H7 (cell line): ENCODE results near the gene TMEM106C. TPM values are rescaled to one million over a fixed set of nuclear protein-coding genes. Genes with fewer than 3 reads are reported as not detected.

Source experiments
- DNase-seq: peaks from one replicate; pipeline ENCODE4 v3.0.0; 2012
- H3K27me3 ChIP-seq: 2 replicates; pipeline ENCODE4 v1.6.0; 2011; ENCODE audit warnings: mild to moderate bottlenecking, low read length; ENCODE audit not compliant: control insufficient read depth, insufficient read depth
- H3K36me3 ChIP-seq: replicated peaks from 2 replicates; pipeline ENCODE4 v1.5.1; 2011; ENCODE audit warnings: low read length; ENCODE audit not compliant: control insufficient read depth, insufficient read depth
- H3K4me3 ChIP-seq: 2 replicates; pipeline ENCODE4 v1.5.1; 2011; ENCODE audit warnings: low read depth, mild to moderate bottlenecking, control low read depth, low read length, moderate library complexity; ENCODE audit not compliant: insufficient read depth
- total RNA-seq: library from RNA; depleted of rRNA; stranded (reverse); fragments of >200 nt; shearing (Covaris generic); gene quantifications from 2 replicates; pipeline ENCODE4 v1.2.3, GENCODE V29; 2014

TMEM106C gene
- total RNA-seq, 1 experiment from 2014 or later, result 13.4 TPM

- no peak overlapping the region for H3K4me3 ChIP-seq
- peaks cover 37% of the 10 kb centered on the region for H3K27me3 ChIP-seq
- no peaks in the 10 kb centered on the region for H3K36me3 ChIP-seq
- DNase-seq, result peak; percentile 16
Measured at GRCh38 chr12:47990351-47991105, 27.1 kb downstream of the TMEM106C start.

GRCh38 chr12:47991106-47992061, 28.0 kb downstream of the TMEM106C start:
- no peak overlapping the region for H3K4me3 ChIP-seq

GRCh38 chr12:47992776-47993175, 29.4 kb downstream of the TMEM106C start:
- H3K27me3 ChIP-seq, result peaks cover 57% of the 10 kb centered on the region
- H3K4me3 ChIP-seq, result no peak overlapping the region
- H3K36me3 ChIP-seq, result no peaks in the 10 kb centered on the region
- DNase-seq, result no peak

More at GRCh38 chr12:47991106-47992061, 28.0 kb downstream of the TMEM106C start:
- Histone ChIP-seq H3K27me3 (peaks cover 44% of the 10 kb centered on the region), H3K36me3 (no peaks in the 10 kb centered on the region)
- peak; percentile 17 for DNase-seq

GRCh38 chr12:47993491-47993890, 30.1 kb downstream of the TMEM106C start:
- no peaks in the 10 kb centered on the region for H3K36me3 ChIP-seq
- H3K27me3 ChIP-seq, result peaks cover 64% of the 10 kb centered on the region
- no peak for DNase-seq
- H3K4me3 ChIP-seq, result no peak overlapping the region

- DNase-seq, result no peak
- Histone ChIP-seq H3K4me3 (no peak overlapping the region), H3K36me3 (no peaks in the 10 kb centered on the region), H3K27me3 (peaks cover 83% of the 10 kb centered on the region)
Measured at GRCh38 chr12:47995981-47996401, 32.6 kb downstream of the TMEM106C start.

- Histone ChIP-seq H3K27me3 (peaks cover 85% of the 10 kb centered on the region), H3K36me3 (no peaks in the 10 kb centered on the region), H3K4me3 (no peak overlapping the region)
- no peak for DNase-seq
Measured at GRCh38 chr12:47997321-47997720, 33.9 kb downstream of the TMEM106C start.

GRCh38 chr12:47999816-48000215, 36.4 kb downstream of the TMEM106C start:
- no peak for DNase-seq
- Histone ChIP-seq H3K27me3 (peaks cover 94% of the 10 kb centered on the region), H3K36me3 (no peaks in the 10 kb centered on the region), H3K4me3 (no peak overlapping the region)

DNA sequence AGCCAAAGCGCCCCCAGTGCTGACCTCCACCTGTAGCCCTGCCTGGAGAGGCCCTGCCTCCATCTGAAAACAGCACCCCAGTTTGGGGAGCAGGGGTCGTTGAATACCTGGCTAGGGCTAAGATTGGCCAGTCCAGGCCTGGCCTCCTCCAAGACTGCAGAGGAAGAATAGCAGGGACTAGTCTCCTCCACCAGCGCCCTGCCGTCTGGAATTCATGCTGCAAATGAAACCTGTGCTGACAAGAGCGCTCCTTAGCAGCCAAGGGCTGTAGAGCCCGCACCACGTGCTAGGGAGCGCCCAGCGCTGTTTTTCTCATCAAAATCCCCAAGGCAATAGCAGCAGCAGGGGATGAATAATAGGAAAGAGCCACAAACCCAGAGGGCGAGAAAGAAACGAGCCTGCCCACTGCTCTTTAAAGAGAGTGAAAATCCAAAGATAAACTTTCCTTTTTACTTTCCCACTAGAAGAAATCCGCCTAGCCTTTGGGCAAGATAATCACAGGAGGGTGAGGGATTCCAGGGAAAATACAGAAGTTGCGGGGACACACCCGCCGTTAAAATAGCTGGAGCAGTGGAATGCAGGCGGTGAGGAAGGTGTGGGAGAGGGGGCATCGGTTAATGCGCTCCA, 37.6 kb downstream of the TMEM106C start:
- peak; percentile 82 for DNase-seq
- no peaks in the 10 kb centered on the region for H3K36me3 ChIP-seq
- peak overlapping the region; percentile 42 for H3K4me3 ChIP-seq
- peaks cover 97% of the 10 kb centered on the region for H3K27me3 ChIP-seq

- peaks cover 98% of the 10 kb centered on the region for H3K27me3 ChIP-seq
- H3K4me3 ChIP-seq, result peak overlapping the region; percentile 42
- H3K36me3 ChIP-seq, result no peaks in the 10 kb centered on the region
- peak; percentile 92 for DNase-seq
Measured at GRCh38 chr12:48001505-48002413, 38.4 kb downstream of the TMEM106C start.

DNA sequence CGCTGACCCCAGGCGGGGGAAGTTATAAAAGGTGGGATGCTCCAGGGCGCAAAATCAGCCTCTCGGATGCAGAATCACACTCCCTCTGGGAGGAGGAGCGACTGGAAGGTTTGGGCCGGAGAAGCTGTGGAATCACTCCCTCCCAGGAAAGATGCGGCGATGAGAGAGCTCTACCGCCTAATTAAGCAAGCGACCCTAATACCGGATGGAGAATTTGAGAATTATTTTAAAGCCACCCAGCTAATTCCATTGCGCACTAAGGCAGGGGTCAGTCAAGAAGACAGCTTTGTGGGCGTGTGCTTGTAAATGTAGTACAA, 39.0 kb downstream of the TMEM106C start:
- Histone ChIP-seq H3K36me3 (no peaks in the 10 kb centered on the region), H3K27me3 (peaks cover 98% of the 10 kb centered on the region), H3K4me3 (peak overlapping the region; percentile 42; the same call in 1 of the 2 replicates)
- DNase-seq, result peak; percentile 67

GRCh38 chr12:48002773-48003218, 39.4 kb downstream of the TMEM106C start:
- H3K4me3 ChIP-seq, result no peak overlapping the region
- no peaks in the 10 kb centered on the region for H3K36me3 ChIP-seq
- DNase-seq, result peak; percentile 72
- peaks cover 98% of the 10 kb centered on the region for H3K27me3 ChIP-seq

GRCh38 chr12:48003226-48004052, 40.0 kb downstream of the TMEM106C start:
- no peaks in the 10 kb centered on the region for H3K36me3 ChIP-seq
- DNase-seq, result peak; percentile 65
- H3K4me3 ChIP-seq, result peak overlapping the region; percentile 40; the same call in 1 of the 2 replicates
- H3K27me3 ChIP-seq, result peaks cover 98% of the 10 kb centered on the region
